HepG2 (cell line): Measurements from ENCODE around the gene DCDC2. TPM values are rescaled to one million over a fixed set of nuclear protein-coding genes. Genes with fewer than 3 reads are reported as not detected.

Source experiments
- HMG20B ChIP-seq: conservative IDR thresholded peaks from 2 replicates; pipeline ENCODE4 v1.6.1; 2016; ENCODE audit warnings: missing genetic modification reagents, missing compliant biosample characterization
- KDM6A ChIP-seq: IDR thresholded peaks from 2 replicates; pipeline ENCODE4 v1.6.1; 2016; ENCODE audit warnings: low read depth
- NPAS2 ChIP-seq: sonication (generic); formaldehyde crosslinking; IDR thresholded peaks from 2 replicates; pipeline ENCODE4 v1.8.0; 2022; ENCODE audit warnings: mild to moderate bottlenecking, missing genetic modification reagents, borderline replicate concordance
- PRMT3 ChIP-seq: sonication (generic); formaldehyde crosslinking; IDR thresholded peaks from 2 replicates; pipeline ENCODE4 v1.8.1; 2022; ENCODE audit warnings: low read depth, mild to moderate bottlenecking, moderate library complexity, missing genetic modification reagents, borderline replicate concordance
- RAD51 ChIP-seq: fragments of 450-650 bp; IDR thresholded peaks from 2 replicates; pipeline ENCODE4 v1.6.1; 2016; ENCODE audit warnings: borderline replicate concordance
- YY1 ChIP-seq: IDR thresholded peaks from 2 replicates; pipeline ENCODE4 v1.6.1; 2011; ENCODE audit warnings: low read length, low read depth, moderate library complexity, mild to moderate bottlenecking; ENCODE audit not compliant: insufficient read depth, insufficient replicate concordance
- ZNF17 ChIP-seq: sonication (generic); formaldehyde crosslinking; IDR thresholded peaks from 2 replicates; pipeline ENCODE4 v1.5.0; 2020; ENCODE audit warnings: mild to moderate bottlenecking, missing genetic modification reagents
- ZNF225 ChIP-seq: sonication (generic); formaldehyde crosslinking; IDR thresholded peaks from 2 replicates; pipeline ENCODE4 v1.4.0; 2020; ENCODE audit warnings: mild to moderate bottlenecking, missing genetic modification reagents
- ZNF572 ChIP-seq: sonication (generic); formaldehyde crosslinking; IDR thresholded peaks from 2 replicates; pipeline ENCODE4 v1.5.1; 2020; ENCODE audit warnings: mild to moderate bottlenecking, missing genetic modification reagents
- polyA plus RNA-seq, 8 experiments: library from polyadenylated mRNA; depleted of rRNA in 3 of 8; stranded (reverse) in 7 of 8; unstranded in 1 of 8; fragments of >200 nt; fragmentation: Illumina TruSeq in 4 of 8; extraction: Trizol in 4 of 8; gene quantifications; 2 replicates each; pipeline versions ENCODE4 v1.2.1 to v1.2.3, GENCODE V29; 2011 to 2016; ENCODE audit warnings: low read depth in 4 of 8, missing spikeins in 1 of 8, mixed read lengths in 1 of 8; ENCODE audit not compliant: insufficient read depth in 1 of 8
- total RNA-seq, 5 experiments: library from RNA; depleted of rRNA; stranded (reverse); fragments of >200 nt; fragmentation: Illumina TruSeq; extraction: Trizol; gene quantifications; 2 replicates each; pipeline ENCODE4 v1.2.3, GENCODE V29; 2016; ENCODE audit warnings: low read depth in 1 of 5
- TF ChIP-seq, protein P1 (sequence below), 2 experiments: sonication (generic) in 1 of 2; formaldehyde crosslinking in 1 of 2; IDR thresholded peaks; 2 replicates each; pipeline versions ENCODE4 v1.4.0 to v1.6.1; 2016 to 2020; ENCODE audit warnings: borderline replicate concordance in 1 of 2, low read depth in 1 of 2, mild to moderate bottlenecking in 1 of 2, missing genetic modification reagents in 1 of 2
- TF ChIP-seq, protein P2 (sequence below): sonication (generic); formaldehyde crosslinking; IDR thresholded peaks from 2 replicates; pipeline ENCODE4 v1.4.0; 2020; ENCODE audit warnings: missing genetic modification reagents, borderline replicate concordance
- TF ChIP-seq, protein P3 (sequence below): sonication (generic); formaldehyde crosslinking; IDR thresholded peaks from 2 replicates; pipeline ENCODE4 v1.8.0; 2022; ENCODE audit warnings: mild to moderate bottlenecking, missing genetic modification reagents, moderate library complexity
- TF ChIP-seq, protein P4 (sequence below): sonication (generic); formaldehyde crosslinking; IDR thresholded peaks from 2 replicates; pipeline ENCODE4 v1.8.0; 2022; ENCODE audit warnings: mild to moderate bottlenecking, missing genetic modification reagents, borderline replicate concordance
- TF ChIP-seq, protein P5 (sequence below): sonication (generic); formaldehyde crosslinking; IDR thresholded peaks from 2 replicates; pipeline ENCODE4 v1.4.0; 2020; ENCODE audit warnings: missing genetic modification reagents

The DCDC2 gene
- total and polyA plus RNA-seq, 2 of the 13 experiments (the other 11 are each of a cell fraction or from before 2014, with no cell fraction given): 9.0 to 36.2 TPM

DNA sequence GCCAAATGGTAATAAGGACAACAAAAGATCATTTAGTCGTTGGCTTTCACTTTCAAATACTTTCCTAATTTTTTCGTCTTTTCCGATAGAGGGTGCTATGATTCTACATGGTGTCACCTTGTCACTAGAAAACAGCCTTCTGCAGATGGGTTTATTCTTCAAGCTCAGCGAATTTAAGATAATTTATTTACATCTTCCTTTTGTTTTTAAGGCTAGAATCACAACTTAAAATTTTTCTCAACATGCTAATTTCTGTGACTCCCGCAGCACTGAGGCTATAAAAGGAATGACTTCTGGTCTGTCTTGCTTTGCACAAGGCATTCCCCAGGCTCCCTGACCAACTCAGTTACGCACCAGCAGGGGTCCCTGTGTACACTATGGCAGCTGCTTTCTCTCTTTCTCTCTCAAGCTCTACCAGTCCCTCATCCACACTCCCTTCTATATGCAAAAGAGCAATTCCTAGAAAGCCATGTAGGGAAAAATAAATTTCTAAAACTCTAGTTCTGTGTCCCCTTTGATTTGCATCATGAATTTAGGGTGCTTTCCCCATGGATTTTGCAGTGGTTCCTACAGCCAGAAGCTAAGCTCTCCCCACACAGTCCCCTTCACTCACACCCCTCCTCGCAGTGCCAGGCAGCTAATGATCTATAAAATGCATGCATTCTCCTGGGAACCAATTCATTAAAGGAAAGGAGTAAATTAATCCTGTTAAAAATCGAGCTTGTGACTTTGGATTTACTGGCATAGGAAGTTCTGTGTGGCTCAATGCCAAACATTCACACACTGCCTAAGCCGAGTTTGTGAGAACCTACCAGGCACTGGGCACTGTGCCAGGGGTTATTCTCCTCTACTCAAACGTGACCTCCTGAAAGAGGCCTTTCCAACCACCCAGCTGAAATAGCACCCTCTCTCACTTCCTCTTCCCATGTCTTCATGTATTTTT lies 74.5 kb downstream of the DCDC2 start (continued):
- TF ChIP-seq KDM6A: no peak
- no peak for TF ChIP-seq HMG20B (CRISPR knock-in tag)
- TF ChIP-seq, protein P1, sequence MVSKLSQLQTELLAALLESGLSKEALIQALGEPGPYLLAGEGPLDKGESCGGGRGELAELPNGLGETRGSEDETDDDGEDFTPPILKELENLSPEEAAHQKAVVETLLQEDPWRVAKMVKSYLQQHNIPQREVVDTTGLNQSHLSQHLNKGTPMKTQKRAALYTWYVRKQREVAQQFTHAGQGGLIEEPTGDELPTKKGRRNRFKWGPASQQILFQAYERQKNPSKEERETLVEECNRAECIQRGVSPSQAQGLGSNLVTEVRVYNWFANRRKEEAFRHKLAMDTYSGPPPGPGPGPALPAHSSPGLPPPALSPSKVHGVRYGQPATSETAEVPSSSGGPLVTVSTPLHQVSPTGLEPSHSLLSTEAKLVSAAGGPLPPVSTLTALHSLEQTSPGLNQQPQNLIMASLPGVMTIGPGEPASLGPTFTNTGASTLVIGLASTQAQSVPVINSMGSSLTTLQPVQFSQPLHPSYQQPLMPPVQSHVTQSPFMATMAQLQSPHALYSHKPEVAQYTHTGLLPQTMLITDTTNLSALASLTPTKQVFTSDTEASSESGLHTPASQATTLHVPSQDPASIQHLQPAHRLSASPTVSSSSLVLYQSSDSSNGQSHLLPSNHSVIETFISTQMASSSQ (IDR thresholded peaks at IDR 0.05; ENCODE audit: low read depth): peak; percentile 36; the same call in 1 of the 2 replicates
- TF ChIP-seq, protein P1 (CRISPR knock-in tag; IDR thresholded peaks at IDR 0.05; ENCODE audit: borderline replicate concordance): peak; percentile 13; the same call in 1 of the 2 replicates
- no peak for TF ChIP-seq ZNF572 (CRISPR knock-in tag)
- no peak for TF ChIP-seq PRMT3 (CRISPR knock-in tag)
- TF ChIP-seq YY1: peak; percentile 32
- TF ChIP-seq, protein P2, sequence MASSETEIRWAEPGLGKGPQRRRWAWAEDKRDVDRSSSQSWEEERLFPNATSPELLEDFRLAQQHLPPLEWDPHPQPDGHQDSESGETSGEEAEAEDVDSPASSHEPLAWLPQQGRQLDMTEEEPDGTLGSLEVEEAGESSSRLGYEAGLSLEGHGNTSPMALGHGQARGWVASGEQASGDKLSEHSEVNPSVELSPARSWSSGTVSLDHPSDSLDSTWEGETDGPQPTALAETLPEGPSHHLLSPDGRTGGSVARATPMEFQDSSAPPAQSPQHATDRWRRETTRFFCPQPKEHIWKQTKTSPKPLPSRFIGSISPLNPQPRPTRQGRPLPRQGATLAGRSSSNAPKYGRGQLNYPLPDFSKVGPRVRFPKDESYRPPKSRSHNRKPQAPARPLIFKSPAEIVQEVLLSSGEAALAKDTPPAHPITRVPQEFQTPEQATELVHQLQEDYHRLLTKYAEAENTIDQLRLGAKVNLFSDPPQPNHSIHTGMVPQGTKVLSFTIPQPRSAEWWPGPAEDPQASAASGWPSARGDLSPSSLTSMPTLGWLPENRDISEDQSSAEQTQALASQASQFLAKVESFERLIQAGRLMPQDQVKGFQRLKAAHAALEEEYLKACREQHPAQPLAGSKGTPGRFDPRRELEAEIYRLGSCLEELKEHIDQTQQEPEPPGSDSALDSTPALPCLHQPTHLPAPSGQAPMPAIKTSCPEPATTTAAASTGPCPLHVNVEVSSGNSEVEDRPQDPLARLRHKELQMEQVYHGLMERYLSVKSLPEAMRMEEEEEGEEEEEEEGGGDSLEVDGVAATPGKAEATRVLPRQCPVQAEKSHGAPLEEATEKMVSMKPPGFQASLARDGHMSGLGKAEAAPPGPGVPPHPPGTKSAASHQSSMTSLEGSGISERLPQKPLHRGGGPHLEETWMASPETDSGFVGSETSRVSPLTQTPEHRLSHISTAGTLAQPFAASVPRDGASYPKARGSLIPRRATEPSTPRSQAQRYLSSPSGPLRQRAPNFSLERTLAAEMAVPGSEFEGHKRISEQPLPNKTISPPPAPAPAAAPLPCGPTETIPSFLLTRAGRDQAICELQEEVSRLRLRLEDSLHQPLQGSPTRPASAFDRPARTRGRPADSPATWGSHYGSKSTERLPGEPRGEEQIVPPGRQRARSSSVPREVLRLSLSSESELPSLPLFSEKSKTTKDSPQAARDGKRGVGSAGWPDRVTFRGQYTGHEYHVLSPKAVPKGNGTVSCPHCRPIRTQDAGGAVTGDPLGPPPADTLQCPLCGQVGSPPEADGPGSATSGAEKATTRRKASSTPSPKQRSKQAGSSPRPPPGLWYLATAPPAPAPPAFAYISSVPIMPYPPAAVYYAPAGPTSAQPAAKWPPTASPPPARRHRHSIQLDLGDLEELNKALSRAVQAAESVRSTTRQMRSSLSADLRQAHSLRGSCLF (CRISPR knock-in tag): no peak
- no peak for TF ChIP-seq ZNF17 (CRISPR knock-in tag)
- TF ChIP-seq NPAS2 (CRISPR knock-in tag): no peak
- TF ChIP-seq ZNF225 (CRISPR knock-in tag): no peak
- no peak for TF ChIP-seq RAD51
- TF ChIP-seq, protein P3, sequence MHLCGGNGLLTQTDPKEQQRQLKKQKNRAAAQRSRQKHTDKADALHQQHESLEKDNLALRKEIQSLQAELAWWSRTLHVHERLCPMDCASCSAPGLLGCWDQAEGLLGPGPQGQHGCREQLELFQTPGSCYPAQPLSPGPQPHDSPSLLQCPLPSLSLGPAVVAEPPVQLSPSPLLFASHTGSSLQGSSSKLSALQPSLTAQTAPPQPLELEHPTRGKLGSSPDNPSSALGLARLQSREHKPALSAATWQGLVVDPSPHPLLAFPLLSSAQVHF (CRISPR knock-in tag): no peak
- TF ChIP-seq, protein P4, sequence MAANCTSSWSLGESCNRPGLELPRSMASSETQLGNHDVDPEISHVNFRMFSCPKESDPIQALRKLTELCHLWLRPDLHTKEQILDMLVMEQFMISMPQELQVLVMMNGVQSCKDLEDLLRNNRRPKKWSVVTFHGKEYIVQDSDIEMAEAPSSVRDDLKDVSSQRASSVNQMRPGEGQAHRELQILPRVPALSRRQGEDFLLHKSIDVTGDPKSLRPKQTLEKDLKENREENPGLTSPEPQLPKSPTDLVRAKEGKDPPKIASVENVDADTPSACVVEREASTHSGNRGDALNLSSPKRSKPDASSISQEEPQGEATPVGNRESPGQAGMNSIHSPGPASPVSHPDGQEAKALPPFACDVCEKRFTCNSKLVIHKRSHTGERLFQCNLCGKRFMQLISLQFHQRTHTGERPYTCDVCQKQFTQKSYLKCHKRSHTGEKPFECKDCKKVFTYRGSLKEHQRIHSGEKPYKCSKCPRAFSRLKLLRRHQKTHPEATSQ (CRISPR knock-in tag): peak; percentile 50; the same call in 1 of the 2 replicates
- TF ChIP-seq, protein P5, sequence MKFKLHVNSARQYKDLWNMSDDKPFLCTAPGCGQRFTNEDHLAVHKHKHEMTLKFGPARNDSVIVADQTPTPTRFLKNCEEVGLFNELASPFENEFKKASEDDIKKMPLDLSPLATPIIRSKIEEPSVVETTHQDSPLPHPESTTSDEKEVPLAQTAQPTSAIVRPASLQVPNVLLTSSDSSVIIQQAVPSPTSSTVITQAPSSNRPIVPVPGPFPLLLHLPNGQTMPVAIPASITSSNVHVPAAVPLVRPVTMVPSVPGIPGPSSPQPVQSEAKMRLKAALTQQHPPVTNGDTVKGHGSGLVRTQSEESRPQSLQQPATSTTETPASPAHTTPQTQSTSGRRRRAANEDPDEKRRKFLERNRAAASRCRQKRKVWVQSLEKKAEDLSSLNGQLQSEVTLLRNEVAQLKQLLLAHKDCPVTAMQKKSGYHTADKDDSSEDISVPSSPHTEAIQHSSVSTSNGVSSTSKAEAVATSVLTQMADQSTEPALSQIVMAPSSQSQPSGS (CRISPR knock-in tag): peak; percentile 28; the same call in 1 of the 2 replicates
